KG1 (cell line): ENCODE results near the gene ATP6V0C.

ENCODE experiments used
- DNase-seq: peaks from one replicate; lab custom pipeline; 2025; lab: John Stamatoyannopoulos, UW

Gene ATP6V0C

GRCh38 chr16:2512735-2513404, 882 bp upstream of the ATP6V0C start:
- no peak for DNase-seq

GRCh38 chr16:2514333-2515179, 804 bp downstream of the ATP6V0C start:
- DNase-seq: no peak

- DNase-seq: no peak
Measured at GRCh38 chr16:2515180-2515851, 1.6 kb downstream of the ATP6V0C start.

- no peak for DNase-seq
Measured at GRCh38 chr16:2516391-2517240, 2.9 kb downstream of the ATP6V0C start.

- DNase-seq: no peak
Measured at GRCh38 chr16:2517954-2518605, 4.3 kb downstream of the ATP6V0C start.

- DNase-seq: no peak
Measured at GRCh38 chr16:2518823-2519710, 5.3 kb downstream of the ATP6V0C start.

GRCh38 chr16:2519711-2520080, 5.9 kb downstream of the ATP6V0C start:
- DNase-seq: no peak

GRCh38 chr16:2520097-2520783, 6.5 kb downstream of the ATP6V0C start, which contains the start of gene AMDHD2:
Gene AMDHD2, plus strand, starts transcription at chr16:2520371. Its CDS starts 88 bp downstream, at chr16:2520459.
- DNase-seq: peak; percentile 39

- DNase-seq: no peak
Measured at GRCh38 chr16:2520784-2521531, 7.2 kb downstream of the ATP6V0C start.

- DNase-seq: no peak
Measured at GRCh38 chr16:2523801-2524231, 10.1 kb downstream of the ATP6V0C start.

- DNase-seq: no peak
Measured at GRCh38 chr16:2524339-2524938, 10.7 kb downstream of the ATP6V0C start.

- no peak for DNase-seq
Measured at GRCh38 chr16:2526135-2526534, 12.4 kb downstream of the ATP6V0C start.

GRCh38 chr16:2527071-2527783, 13.5 kb downstream of the ATP6V0C start:
- no peak for DNase-seq

- DNase-seq: no peak
Measured at GRCh38 chr16:2527784-2528100, 14.0 kb downstream of the ATP6V0C start.

GRCh38 chr16:2528161-2529060, 14.7 kb downstream of the ATP6V0C start:
- no peak for DNase-seq

- no peak for DNase-seq
Measured at GRCh38 chr16:2529061-2529931, 15.5 kb downstream of the ATP6V0C start.
